ENCODE results near the gene DRAM1. TPM values are rescaled to one million over a fixed set of nuclear protein-coding genes. Genes with fewer than 3 reads are reported as not detected.

DRAM1 gene
- total and polyA plus RNA-seq, 2 of the 4 experiments (the other 2 are of a cell fraction) = 20.0 to 27.2 TPM

- dilution Hi-C loops (cut with HindIII; ENCODE audit: low sequenced_read_pairs, unreplicated experiment) = no loop called here
- ChIA-PET CTCF (no interaction called here), POLR2A (ENCODE audit: unreplicated experiment) (no interaction called here)
- Histone ChIP-seq H3K4me1 (ENCODE audit: control insufficient read depth, insufficient read depth, low read length) (peaks cover 12% of the 10 kb centered on the region), H2BK120ac (ENCODE audit: low read depth, low read length) (no peak overlapping the region), H3K9me1 (ENCODE audit: insufficient read depth, low read length) (peaks cover 6% of the 10 kb centered on the region; the same call in 1 of the 2 replicates), H3K79me1 (ENCODE audit: low read depth in 1 of 2, low read length in 2 of 2) (no peaks in the 10 kb centered on the region), H2AK9ac (replicated peaks; ENCODE audit: low read depth, low read length, poor library complexity) (no peak overlapping the region), H2AFZ (replicated peaks; ENCODE audit: low read length, poor library complexity) (no peak overlapping the region), H4K8ac (ENCODE audit: low read depth in 2 of 2, low read length in 2 of 2) (0 out of 4 replicates have a peak overlapping the region, but pooled peaks of 1 of the 2 experiments have one; percentile 24), H2BK20ac (ENCODE audit: low read depth, low read length) (peak overlapping the region; percentile 20; the same call in 1 of the 2 replicates), H3K4me3 (ENCODE audit: insufficient read depth, low read depth, low read length) (no peak overlapping the region), H3K56ac (ENCODE audit: extremely low read depth, insufficient read depth, low read length) (no peak overlapping the region), H4K20me1 (ENCODE audit: insufficient read depth, low read length) (no peaks in the 10 kb centered on the region), H2BK5ac (ENCODE audit: low read depth, low read length, poor library complexity, severe bottlenecking) (no peak overlapping the region), H3K23ac (ENCODE audit: low read depth, low read length) (no peak overlapping the region), H3K4me2 (ENCODE audit: low read depth, low read length) (no peak overlapping the region), H3K14ac (replicated peaks; ENCODE audit: low read depth, low read length) (no peak overlapping the region; the same call in 1 of the 2 replicates), H3K36me3 (ENCODE audit: control insufficient read depth, insufficient read depth, low read length) (peaks cover 2% of the 10 kb centered on the region; the same call in 1 of the 2 replicates), H3K4ac (ENCODE audit: low read depth, low read length) (0 out of 2 replicates have a peak overlapping the region, but pooled peaks have one; percentile 34), H4K5ac (ENCODE audit: low read depth, low read length) (peak overlapping the region; percentile 34; the same call in 1 of the 2 replicates), H3K9me3 (ENCODE audit: control insufficient read depth, insufficient read depth, low read length) (no peaks in the 10 kb centered on the region), H4K91ac (ENCODE audit: insufficient read depth, low read depth, low read length) (peak overlapping the region; percentile 5; the same call in 1 of the 2 replicates), H3K27me3 (ENCODE audit: control insufficient read depth, insufficient read depth, low read length) (no peaks in the 10 kb centered on the region), H3K18ac (ENCODE audit: low read depth, low read length) (no peak overlapping the region), H2AK5ac (ENCODE audit: low read depth, low read length) (no peak overlapping the region), H2BK15ac (ENCODE audit: low read depth, low read length) (no peak overlapping the region), H3K9ac (ENCODE audit: low read depth, low read length) (no peak overlapping the region), H3K27ac (ENCODE audit: insufficient read depth, low read length) (no peak overlapping the region)
- in situ Hi-C loops (cut with MboI; ENCODE audit: low sequenced_read_pairs) = loop anchor here (25.0 kb wide), 1 partner anchor 559 kb away; the partner anchor contains the start of gene IGF1
- intact Hi-C loops (cut with micrococcal nuclease) = no loop called here
- no peak for ATAC-seq (ENCODE audit: low read depth)
- no TSS peak for BruUV-seq (replicated peaks)
- 80% methylated on average over 1 of the region's 4 CpGs; no CpG with 5 or more reads in 1 of the 2 experiments for WGBS, 2 experiments (ENCODE audit: extremely low coverage in 2 of 2, insufficient read length in 1 of 2)
- DNase-seq = no peak
- no peak for TF ChIP-seq CTCF (conservative IDR thresholded peaks at IDR 0.05; ENCODE audit: low read depth, low read length)
- TF ChIP-seq MAZ (IDR thresholded peaks at IDR 0.05; ENCODE audit: borderline replicate concordance, low read depth, low read length) = no peak
- TF ChIP-seq CEBPB (IDR thresholded peaks at IDR 0.05; ENCODE audit: low read depth, low read length) = no peak
- TF ChIP-seq ELK1 (IDR thresholded peaks at IDR 0.05; ENCODE audit: borderline replicate concordance, low read depth, low read length) = no peak
- TF ChIP-seq RCOR1 (IDR thresholded peaks at IDR 0.05; ENCODE audit: insufficient replicate concordance, low read length) = no peak
- TF ChIP-seq CHD1 (IDR thresholded peaks at IDR 0.05; ENCODE audit: low read depth, low read length) = no peak
- TF ChIP-seq MAFK (IDR thresholded peaks at IDR 0.05; ENCODE audit: low read depth, low read length) = no peak
- no peak for TF ChIP-seq BHLHE40 (IDR thresholded peaks at IDR 0.05; ENCODE audit: low read depth, low read length)
- TF ChIP-seq NFE2L2 (IDR thresholded peaks at IDR 0.05; ENCODE audit: low read depth, low read length) = no peak
- TF ChIP-seq SMC3 (IDR thresholded peaks at IDR 0.05; ENCODE audit: low read depth, low read length) = no peak
- TF ChIP-seq MXI1 (IDR thresholded peaks at IDR 0.05; ENCODE audit: borderline replicate concordance, low read depth, low read length) = no peak
- no peak for TF ChIP-seq RFX5 (IDR thresholded peaks at IDR 0.05; ENCODE audit: low read depth, low read length)
- TF ChIP-seq RAD21 (IDR thresholded peaks at IDR 0.05; ENCODE audit: low read length) = no peak
- TF ChIP-seq FOS (IDR thresholded peaks at IDR 0.05; ENCODE audit: low read depth, low read length) = no peak
- TF ChIP-seq POLR2A (IDR thresholded peaks at IDR 0.05; ENCODE audit: low read depth, low read length) = no peak
- no peak for TF ChIP-seq USF2 (IDR thresholded peaks at IDR 0.05; ENCODE audit: low read depth, low read length)
Measured at GRCh38 chr12:101927999-101928398, 50.6 kb downstream of the DRAM1 start.

Measured in IMR-90 (cell line).